ENCODE measurements around the gene ACSL3.

- TF ChIP-seq CTCF (IDR thresholded peaks at IDR 0.05) (no peak), EZH2 (IDR thresholded peaks at IDR 0.05) (no peak)
These were observed 99.3 kb downstream of the ACSL3 start for GRCh38 chr2:222960126-222960525.
